GM18498 (cell line): ENCODE data around the gene PDGFB.

Experiments
- ATAC-seq: cut with Tn5 transposase; IDR thresholded peaks from one replicate; pipeline ENCODE4 v1.9.1; 2021; ENCODE audit warnings: mild to moderate bottlenecking, moderate library complexity; ENCODE audit not compliant: unreplicated experiment

Gene PDGFB

DNA sequence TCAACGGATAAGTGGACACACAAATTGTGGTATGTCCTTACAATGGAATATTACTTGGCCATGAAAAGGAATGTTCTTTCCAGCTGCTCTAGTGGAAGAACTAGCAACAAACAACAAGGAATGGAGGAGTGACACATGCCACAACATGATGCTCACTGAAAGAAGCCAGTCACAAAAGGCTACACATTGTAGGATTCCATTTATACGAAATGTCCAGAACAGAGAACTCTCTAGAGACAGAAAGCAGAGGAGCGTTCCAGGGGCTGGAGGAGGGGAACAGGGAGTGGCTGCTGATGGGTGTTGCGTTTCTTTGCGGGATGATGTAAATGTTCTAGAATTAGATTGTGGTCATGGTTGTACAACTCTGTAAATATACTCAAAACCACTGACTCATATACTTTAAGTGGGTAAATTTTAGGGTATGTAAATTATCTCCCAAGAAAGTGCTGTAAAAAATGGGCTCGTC, 32.4 kb upstream of the PDGFB start:
- no peak for ATAC-seq

DNA sequence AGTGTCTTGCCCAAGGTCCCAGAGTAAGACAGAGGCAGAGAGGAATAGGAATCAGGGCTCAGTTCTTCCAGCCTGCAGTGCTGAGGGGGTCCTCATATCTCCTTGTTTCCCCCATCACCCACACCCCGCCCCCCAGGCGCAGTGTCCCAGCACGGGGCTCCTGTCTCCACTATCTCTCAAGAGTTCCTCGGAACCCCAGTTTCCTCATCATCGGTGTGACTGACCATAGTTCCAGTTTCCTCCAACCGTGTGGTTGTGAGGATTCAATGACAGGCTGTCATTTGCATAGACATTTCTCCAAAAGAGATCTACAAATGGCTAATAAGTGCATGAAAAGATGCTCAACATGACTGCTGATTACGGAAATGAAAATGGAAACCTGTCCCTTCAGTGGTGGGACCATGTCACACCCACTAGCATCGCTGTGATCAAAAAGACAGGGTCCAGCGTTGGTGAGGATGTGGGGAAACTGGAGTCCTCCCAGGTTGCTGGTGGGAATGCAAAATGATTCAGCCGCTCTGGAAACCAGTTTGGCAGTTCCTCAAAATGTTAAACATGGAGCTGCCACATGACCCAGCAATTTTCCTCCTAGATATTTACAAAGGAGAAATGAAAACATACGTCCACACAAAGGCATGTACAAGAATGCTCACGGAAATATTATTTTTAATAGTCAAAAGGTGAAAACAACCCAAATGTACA, 31.8 kb upstream of the PDGFB start:
- ATAC-seq, result no peak

DNA sequence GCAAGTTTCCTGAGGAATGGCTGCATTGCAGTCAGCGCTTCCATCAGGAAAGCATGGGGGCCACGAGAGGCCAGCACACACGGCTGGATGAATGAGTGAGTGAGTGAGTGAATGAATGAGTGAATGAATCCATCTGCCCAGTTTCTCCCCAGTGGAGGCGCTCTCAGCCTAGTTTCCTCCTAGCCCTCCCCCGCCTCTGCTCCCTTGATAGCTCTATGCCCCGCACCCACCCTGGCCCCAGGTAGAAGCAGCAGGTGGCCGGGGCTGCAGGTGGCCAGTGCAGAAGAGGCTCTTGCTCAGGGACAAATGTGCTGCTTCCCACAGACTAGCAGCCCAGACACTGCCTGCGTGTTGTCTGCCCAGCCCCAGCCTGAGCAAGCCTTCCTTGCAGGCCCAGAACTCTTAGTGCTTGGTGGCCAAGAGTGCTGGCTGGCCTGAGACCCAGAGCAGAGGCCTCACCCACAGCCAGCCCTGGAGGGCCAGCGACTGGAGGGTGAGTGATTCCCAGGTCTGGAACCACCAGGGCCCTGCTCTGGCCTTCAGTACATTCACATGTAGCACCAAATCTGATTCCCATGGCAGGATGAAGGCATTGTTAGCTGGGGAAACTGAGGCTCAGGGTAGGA, 31.1 kb upstream of the PDGFB start:
- no peak for ATAC-seq

DNA sequence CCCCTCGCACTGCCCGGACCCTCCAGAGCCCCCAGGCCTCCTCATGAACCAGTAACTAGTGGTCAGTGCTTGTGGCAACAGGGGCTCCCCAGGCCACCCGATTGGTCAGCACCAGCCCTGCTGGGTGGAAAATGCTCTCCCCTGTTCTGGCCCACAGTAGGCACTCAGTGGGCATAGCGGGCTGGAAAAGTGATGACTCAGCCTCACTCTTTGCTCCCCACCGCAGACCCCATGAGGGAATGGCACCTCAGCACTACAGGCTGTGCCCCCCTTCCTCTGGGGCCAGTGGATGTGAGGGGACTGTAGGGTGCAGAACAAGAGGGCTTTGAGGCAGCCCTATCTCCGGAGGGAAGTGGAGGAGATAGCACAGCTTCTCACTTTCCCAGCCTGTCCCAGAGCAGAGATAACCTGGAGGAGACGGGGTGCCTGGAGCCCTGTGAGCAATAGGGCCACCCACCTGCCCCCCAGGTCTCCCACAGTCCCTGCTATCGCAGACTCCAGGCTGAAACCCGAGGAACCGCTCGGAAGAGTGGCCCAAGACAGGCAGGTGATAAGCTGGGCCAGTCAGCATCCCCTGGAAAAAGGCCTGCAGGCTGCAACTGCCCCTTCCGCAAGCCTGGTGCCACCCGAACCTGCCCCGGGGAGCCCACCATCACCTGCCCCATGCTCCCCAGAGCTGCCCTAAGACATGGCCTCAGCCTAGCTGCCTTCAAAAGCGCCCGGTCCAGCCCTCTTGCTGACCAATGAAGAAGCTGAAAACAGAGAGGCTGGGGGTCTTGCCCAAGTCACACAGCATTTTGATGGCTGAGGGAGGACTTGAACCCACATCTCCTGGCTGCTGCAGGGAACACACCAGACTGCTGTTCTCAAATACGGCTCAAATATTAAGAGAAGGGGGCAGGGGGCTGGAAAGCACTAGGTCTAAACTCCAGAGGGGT, 29.4 kb upstream of the PDGFB start:
- ATAC-seq, result no peak

DNA sequence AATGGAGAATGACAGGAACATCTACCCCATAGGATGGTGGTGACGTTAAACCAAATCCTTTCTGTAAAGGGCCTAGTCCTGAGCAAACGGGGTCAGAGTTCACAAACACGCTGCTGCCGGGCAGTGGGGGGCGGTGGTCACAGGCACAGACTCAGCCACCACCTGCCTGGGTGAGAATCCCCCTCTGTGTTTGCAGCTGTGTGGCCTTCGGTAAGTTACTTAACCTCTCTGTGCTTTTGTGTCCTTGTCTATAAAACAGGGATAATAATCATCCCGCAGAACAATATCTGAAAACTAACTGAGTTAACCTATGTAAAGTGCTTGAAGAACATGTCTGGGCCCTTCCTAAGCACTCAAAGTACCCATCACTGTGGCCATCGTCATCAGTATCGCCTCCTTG, 26.0 kb upstream of the PDGFB start:
- no peak for ATAC-seq

DNA sequence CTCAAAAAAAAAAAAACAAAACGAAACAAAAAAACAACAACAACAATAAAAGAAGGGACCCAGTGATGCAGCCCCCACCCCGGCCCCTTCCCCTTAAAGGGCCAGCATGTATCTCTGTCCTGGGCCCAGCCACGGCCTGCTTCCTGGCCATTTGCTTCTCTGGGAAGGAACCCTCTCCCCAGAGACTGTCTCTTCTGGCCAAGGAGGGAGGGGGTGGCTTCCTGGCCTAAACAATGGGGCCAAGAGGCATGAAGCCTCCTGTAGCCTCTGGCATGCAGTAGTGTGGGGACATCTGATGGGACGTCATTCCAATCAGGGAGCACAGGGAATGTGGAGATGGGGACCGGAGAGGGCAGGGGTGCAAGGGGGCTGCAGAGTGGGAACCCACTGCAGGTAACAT, 25.5 kb upstream of the PDGFB start:
- ATAC-seq, result no peak

DNA sequence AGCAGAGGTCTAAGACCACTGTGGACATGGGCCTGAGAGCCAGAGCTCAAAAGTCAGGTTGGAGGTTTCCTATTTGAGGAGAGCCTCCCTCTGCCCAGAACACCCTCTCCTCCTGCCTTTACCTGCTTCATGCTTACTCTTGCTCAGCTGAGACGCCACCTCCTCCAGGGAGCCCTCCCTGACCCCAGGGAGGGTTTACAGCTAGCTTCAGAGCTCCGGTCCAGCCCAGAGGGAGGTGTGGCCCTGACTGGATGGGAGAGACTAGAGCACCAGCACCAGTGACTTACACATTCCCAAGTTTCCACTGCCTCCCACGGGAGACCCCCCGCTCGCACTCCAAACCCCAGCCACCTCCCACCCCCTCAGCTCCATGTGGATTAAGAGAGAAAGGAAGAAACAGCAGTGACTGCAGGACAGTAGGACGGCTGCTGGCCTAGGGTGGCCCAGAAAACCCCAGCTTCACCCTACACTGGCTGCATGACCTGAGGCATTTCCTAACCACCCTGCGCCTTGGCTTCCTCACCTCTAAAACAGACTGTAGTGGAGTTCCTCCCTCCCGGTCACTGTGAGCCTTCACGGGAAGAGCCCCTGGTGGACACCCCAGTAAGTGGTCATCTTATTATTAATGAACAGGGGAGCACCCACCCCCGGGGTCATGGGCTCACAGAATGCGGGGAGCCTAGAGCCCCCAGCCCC, 24.5 kb upstream of the PDGFB start:
- ATAC-seq, result no peak

DNA sequence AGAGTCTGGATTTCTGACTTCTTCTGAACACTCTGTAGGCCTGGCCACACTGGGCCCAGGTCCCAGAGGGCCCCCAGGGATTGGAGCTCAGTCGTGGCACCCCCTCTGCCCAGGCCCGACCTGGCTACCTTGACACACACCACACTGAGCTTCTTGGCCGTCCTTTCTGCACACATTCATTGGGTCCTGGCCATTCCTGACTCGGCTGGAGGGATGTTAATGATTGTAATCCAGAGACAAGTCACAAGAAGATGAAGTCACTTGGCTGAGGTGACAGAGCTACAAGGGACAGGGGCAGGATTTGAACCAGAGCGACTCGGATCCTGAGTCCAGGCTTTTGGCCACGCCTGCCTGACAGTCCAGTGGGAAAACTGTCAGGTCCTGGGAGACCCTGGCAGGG, 23.9 kb upstream of the PDGFB start:
- ATAC-seq, result no peak

DNA sequence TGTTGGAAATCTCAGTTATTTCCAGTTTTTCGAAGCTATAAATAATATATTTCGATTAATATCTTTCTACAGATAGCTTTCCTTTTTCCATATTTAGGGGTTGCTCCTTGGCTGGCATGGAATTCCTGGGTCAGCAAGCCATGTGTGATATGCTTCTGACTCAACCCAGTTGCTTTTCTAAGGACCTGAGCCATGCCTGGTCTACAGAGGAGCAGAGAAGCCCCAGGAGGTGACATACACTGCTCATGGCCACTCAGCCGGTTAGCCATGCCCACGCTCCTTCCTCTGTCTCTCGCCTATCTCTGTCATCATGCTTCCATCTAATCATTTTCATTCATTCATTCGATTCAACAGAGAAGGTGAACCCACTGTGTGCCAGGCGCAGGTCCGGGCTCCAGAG, 23.2 kb upstream of the PDGFB start:
- no peak for ATAC-seq

DNA sequence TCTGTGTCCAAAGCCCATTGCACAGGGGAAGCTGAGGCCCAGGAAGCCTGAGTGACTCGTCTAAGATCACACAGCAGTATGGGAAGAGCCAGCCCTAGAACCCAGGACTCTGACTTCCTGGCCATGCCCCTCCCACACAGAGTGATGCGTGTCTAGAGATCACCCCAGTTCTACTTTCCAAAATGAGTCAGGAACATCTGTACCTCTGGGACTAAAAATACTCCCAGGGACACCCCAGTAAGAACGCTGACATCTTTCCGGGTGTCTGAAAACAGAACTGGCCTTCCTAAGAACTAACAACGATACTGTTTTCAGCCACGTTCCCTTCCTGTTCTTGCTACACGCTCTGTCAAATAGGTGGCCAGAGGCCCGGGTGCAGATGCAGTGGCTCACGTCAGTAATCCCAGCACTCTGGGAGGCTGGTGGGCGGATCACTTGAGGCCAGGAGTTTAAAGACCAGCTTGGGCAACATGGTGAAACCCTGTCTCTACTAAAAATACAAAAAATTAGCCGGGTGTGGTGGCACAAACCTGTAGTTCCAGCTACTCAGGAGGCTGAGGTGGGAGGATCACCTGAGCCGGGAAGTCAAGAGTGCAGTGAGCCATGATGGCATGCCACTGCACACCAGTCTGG, 21.7 kb upstream of the PDGFB start:
- ATAC-seq, result peak; percentile 70

DNA sequence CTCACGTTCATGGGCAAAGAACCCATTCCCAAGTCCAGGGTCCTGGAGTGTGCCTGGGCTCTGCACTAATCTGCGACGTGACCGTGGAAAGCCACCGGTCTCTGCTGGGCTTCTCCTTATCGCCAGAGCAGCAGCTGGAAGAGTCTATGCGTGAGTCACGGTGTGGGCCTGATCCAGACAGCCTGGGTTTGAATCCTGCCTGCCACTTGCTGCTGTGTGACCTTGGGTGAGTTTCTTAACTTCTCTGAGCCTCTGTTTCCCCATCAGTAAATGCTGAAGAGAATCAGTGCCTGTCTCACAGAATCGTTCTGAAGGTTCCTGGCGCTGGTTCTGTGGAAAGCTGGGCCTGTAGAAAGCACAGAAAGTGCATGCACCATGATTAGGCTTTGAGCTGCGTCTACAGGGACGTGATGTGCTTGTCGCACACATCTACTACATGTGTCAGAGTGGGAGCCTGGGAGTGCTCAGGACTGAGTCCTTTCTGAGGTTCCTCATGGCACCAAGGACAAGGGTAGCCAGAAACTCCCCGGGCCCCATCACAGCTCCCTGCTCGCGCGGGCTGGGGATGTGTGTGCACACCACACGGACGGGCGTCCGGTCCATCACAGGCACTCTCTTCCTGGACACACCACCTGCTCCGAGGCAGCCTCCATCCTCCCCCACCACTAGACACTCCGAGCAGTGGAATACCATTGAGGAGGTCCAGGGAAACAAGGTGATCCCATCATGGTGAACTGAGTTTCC, 20.5 kb upstream of the PDGFB start:
- no peak for ATAC-seq

DNA sequence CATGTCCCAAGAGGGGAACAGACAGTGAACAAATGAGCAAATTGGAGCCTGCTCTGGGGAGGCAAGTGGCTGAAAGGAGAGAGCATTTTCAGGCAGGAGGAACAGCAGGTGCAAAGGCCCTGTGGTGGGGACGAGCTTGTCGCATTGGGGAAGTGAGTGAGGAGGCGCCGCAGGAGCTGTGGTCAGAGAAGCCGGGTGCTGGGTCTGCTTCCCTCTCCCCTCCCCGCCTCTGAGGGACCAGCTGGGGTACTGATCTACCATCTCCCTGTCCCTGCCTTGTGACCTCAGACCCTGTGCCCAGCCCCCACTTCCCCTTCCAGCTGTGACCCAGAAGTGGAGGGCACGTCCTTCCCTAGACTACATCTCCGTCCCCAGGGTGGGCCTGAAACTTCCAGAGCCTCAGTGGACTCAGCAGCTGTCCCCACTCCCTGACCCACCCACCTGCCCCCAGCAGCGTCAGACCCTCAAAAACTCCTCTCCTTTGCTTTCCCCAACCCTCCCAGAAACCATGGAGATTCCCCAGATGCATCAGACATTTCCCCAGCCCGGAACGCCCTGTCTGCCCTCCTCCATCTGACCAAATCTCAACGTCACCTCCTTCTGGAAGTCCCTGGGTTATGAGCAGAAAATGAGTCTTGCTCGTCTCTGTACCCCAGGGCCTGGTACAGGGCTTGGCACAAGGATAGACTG, 19.7 kb upstream of the PDGFB start:
- ATAC-seq, result no peak

DNA sequence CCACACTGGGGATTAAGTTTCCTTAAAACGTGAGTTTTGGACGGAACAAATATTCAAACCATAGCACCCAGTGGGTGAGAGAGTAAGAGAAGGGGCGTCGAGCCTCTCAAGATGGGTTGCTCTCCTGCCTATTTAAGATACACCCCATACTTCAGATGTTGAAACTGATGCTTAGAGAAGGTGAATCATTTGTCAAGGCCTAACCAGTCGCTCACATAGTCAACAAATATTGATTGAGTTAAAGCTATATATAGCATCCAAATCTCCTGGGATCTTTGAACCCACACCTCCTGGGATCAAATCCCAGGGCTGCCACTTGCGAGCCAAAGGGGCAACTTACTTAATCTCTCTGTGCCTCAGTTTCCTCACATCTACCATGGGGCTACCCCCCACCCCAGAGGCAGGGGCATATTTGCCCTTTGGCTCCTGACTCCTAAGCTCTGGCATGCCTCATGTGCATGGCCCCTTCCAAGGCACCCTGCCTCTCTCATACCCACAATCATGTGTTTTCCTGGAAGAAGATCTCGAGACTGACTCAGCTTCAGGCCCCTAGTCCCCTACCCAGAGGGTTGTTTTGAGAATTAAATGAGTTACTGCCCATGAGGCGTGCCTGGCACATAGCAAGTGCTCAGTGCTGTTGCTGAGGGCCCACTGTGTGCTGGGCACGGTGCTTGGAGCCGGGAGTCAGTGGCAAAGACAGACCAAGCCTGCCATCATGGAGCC, 19.0 kb upstream of the PDGFB start:
- no peak for ATAC-seq

DNA sequence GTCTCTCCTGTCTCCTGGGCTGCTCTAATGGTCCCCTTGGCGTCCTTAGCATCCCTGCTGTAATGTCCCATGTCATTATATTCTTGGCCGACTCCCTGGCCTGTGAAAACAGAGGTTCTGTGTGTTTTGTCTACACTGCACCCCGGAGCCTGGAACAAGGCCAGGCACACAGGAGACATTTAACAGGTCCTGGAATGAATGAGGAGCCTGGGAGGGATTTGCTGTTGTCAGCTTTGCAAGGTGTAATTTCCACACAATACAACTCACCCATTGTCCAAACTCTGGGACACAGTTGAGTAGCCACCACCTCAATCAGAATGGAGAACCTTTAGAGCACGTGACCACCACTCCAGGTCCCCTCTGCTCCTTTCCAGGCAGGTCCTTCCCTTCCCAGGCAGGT, 14.9 kb upstream of the PDGFB start:
- ATAC-seq, result no peak

DNA sequence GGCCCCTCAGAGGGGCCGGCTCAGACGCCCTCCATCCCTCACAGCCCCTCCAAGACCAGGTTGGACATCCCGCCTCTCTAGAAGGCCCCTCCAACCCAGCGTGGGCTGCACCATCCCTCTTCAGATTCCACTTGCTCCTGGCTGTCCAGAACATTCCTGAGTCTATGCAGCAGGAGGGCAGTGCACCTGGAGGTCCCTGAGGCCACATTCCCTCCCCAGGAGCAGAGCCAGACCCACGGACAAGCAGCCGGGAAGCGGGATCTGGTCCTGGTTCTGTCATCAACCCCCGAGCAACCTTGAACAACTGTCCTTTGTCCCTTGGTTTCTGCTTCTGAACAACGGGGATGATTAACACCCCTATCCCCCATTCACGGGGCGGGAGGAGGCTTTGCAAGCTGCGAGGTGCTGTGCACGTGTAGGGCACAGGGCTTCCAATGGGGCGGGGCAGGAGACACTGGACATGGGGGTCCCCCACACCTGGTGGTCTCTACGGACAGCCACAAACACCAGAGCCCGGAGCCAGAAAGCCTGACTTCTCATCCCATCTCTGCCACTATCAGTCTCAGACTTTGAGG, 13.2 kb upstream of the PDGFB start:
- ATAC-seq, result no peak

DNA sequence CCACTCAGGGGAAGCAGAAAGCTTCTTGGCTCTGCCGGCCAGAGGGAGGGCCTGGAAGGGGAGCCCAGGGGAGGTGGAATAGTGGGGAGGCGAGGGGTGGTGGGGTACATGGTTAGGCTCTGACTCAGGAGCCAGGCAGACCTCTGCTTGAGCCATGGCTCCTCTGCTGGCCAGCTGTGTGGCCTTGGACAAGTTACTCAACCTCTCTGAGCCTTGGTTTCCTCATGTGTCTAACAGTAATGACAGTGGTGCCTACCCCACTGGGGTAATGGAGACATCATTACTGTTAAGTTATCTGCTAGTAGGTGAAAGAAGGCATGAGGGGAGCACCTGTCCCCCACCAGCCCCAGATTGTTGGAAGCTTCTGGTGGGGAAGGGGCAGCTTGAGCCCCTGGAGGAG, 12.2 kb upstream of the PDGFB start:
- ATAC-seq, result no peak

DNA sequence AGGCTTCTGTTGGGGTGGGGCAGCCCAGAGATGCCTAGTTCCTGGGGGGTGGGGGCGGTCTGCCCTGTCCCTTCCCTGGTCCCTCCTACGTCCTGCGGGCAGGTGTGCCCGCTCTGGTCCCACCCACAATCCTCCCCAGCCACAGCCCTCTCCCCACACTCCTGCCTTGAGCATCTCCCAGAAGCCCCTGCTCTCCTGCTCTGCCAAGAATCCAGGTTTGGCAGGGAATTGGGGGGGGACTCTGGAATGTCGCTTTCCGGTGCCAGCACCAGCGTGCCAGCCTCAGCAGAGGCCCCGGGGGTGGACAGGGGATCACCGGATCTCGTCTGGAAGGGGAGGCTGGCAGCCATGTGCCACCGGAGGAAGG, 11.4 kb upstream of the PDGFB start:
- no peak for ATAC-seq

DNA sequence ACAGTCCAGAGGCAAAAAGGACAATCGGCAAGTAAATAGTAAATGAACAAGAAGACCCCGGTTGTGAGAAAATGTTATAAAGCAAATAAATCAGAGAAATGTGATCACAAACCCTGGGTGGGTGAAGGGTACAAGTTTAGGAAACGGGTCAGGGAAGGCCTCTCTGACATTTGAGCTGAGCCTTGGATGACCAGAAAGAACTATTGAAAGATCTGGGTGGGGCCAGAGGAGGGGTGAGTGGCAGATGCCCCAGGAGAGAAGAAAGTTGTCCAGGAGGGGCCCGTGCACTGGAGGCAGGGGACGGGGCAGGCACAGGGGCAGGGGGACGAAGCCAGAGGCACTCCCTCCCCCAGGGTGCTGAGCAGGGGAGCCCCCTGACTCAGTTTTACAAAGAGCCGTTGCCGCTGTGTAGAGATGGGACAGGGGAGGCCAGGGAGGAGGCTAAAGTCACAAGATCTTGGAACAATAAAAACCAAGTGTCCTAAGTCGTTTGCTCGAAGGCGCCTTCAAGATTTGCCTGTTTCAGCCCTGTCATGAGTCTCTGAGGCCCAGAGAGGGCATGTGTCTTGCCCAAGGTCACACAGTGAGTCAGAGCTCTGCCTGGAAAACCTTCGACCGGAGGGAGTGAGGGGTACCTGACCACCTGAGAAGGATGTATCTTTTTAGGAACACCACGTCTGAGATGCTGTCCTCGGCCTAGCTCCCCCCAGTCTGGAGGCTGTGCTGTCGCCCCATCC, 10.8 kb upstream of the PDGFB start:
- no peak for ATAC-seq
